Astrocyte (in vitro differentiated cells and primary cell): ENCODE results near the gene CPA4.

Experiments
- CTCF ChIP-seq: IDR thresholded peaks from 2 replicates; pipeline ENCODE4 v1.5.1; 2011; ENCODE audit warnings: low read depth, mild to moderate bottlenecking, inconsistent platforms, low read length, moderate library complexity; ENCODE audit not compliant: insufficient read depth
- EZH2 ChIP-seq: IDR thresholded peaks from 2 replicates; pipeline ENCODE4 v1.6.1; 2012; ENCODE audit warnings: mild to moderate bottlenecking, low read length, inconsistent platforms; ENCODE audit not compliant: insufficient read depth

GRCh38 chr7:130345725-130346124 is 52.8 kb downstream of the CPA4 start:
- TF ChIP-seq CTCF (no peak), EZH2 (no peak)
